BE2C (cell line): ENCODE results near the gene PCGF1.

ENCODE experiments used
- DNase-seq: peaks from one replicate; pipeline ENCODE4 v3.0.0-alpha.2; 2020
- H3K27me3 ChIP-seq: fragments of 250-450 bp; sonication (Bioruptor Pico); 2 replicates; pipeline ENCODE4 v1.5.1; 2020; ENCODE audit warnings: mild to moderate bottlenecking
- H3K36me3 ChIP-seq: fragments of 250-450 bp; sonication (Bioruptor Pico); 2 replicates; pipeline ENCODE4 v1.5.1; 2020; ENCODE audit warnings: mild to moderate bottlenecking
- H3K4me1 ChIP-seq: fragments of 250-450 bp; sonication (Bioruptor Pico); 2 replicates; pipeline ENCODE4 v1.5.1; 2020
- H3K4me3 ChIP-seq: 2 replicates; pipeline ENCODE4 v1.5.1; 2011; ENCODE audit warnings: low read depth, low read length
- H3K9me3 ChIP-seq: fragments of 250-450 bp; sonication (Bioruptor Pico); 2 replicates; pipeline ENCODE4 v1.5.1; 2020
- CTCF ChIP-seq: IDR thresholded peaks from 2 replicates; pipeline ENCODE4 v1.5.1; 2012; ENCODE audit warnings: mild to moderate bottlenecking, low read depth, low read length

PCGF1 gene

GRCh38 chr2:74527741-74528140, 20.2 kb upstream of the PCGF1 start:
- peaks cover 30% of the 10 kb centered on the region for H3K36me3 ChIP-seq
- H3K27me3 ChIP-seq = no peaks in the 10 kb centered on the region
- no peaks in the 10 kb centered on the region for H3K9me3 ChIP-seq
- no peaks in the 10 kb centered on the region for H3K4me1 ChIP-seq
- no peak overlapping the region for H3K4me3 ChIP-seq
- no peak for TF ChIP-seq CTCF
- DNase-seq = no peak

GRCh38 chr2:74526649-74527230, 19.2 kb upstream of the PCGF1 start:
- no peak for DNase-seq
- no peaks in the 10 kb centered on the region for H3K27me3 ChIP-seq
- H3K4me3 ChIP-seq = no peak overlapping the region
- H3K4me1 ChIP-seq = no peaks in the 10 kb centered on the region
- TF ChIP-seq CTCF = no peak
- no peaks in the 10 kb centered on the region for H3K9me3 ChIP-seq
- peaks cover 26% of the 10 kb centered on the region for H3K36me3 ChIP-seq

GRCh38 chr2:74525717-74526648, 18.5 kb upstream of the PCGF1 start, which contains the start of gene DQX1:
TSS of gene DQX1 (minus strand) at chr2:74526231. CDS start at chr2:74525729, 502 bp downstream.
- H3K9me3 ChIP-seq = no peaks in the 10 kb centered on the region
- H3K4me1 ChIP-seq = no peaks in the 10 kb centered on the region
- TF ChIP-seq CTCF = no peak
- no peak for DNase-seq
- no peak within 1 kb of the TSS for H3K4me3 ChIP-seq
- H3K27me3 ChIP-seq = no peaks in the 10 kb centered on the region
- H3K36me3 ChIP-seq = peaks cover 26% of the 10 kb centered on the region

GRCh38 chr2:74524955-74525716, 17.6 kb upstream of the PCGF1 start:
- Histone ChIP-seq H3K27me3 (no peaks in the 10 kb centered on the region), H3K9me3 (no peaks in the 10 kb centered on the region), H3K4me1 (no peaks in the 10 kb centered on the region), H3K4me3 (no peak overlapping the region), H3K36me3 (peaks cover 26% of the 10 kb centered on the region)
- DNase-seq = no peak
- TF ChIP-seq CTCF = no peak

GRCh38 chr2:74524005-74524404, 16.5 kb upstream of the PCGF1 start:
- no peak for DNase-seq
- Histone ChIP-seq H3K4me3 (no peak overlapping the region), H3K4me1 (no peaks in the 10 kb centered on the region), H3K36me3 (peaks cover 36% of the 10 kb centered on the region), H3K27me3 (no peaks in the 10 kb centered on the region), H3K9me3 (no peaks in the 10 kb centered on the region)
- TF ChIP-seq CTCF = no peak
